Ovary (tissue), 9 donors: Measurements from ENCODE around the gene STK17B. TPM values are rescaled to one million over a fixed set of nuclear protein-coding genes. Genes with fewer than 3 reads are reported as not detected.
A peak's percentile ranks its signal among the peaks of the same experiment; 100 is the strongest.

Experiments used
- DNase-seq, 5 donors: peaks; one replicate each; pipeline ENCODE4 v3.0.0-alpha.2; 2019 to 2020
- H3K27ac ChIP-seq, 2 donors: fragments of 200-600 bp; one replicate each; pipeline versions ENCODE4 v1.5.1 to v1.8.0; 2019 to 2022
- H3K27me3 ChIP-seq: fragments of 200-600 bp; one replicate; pipeline ENCODE4 v1.8.0; 2022
- H3K36me3 ChIP-seq: fragments of 200-600 bp; sonication (generic); one replicate; pipeline ENCODE4 v1.5.1; 2019
- H3K4me1 ChIP-seq: one replicate; pipeline ENCODE4 v1.8.1; 2013; ENCODE audit warnings: mild to moderate bottlenecking, moderate library complexity; ENCODE audit not compliant: insufficient read depth
- H3K4me3 ChIP-seq: fragments of 200-600 bp; sonication (generic); one replicate; pipeline ENCODE4 v1.5.1; 2017
- H3K9me3 ChIP-seq, 2 donors: fragments of 200-600 bp in 1 of 2; sonication (generic) in 1 of 2; one replicate each; pipeline versions ENCODE4 v1.5.1 to v1.8.1; 2013 to 2019; ENCODE audit warnings: mild to moderate bottlenecking in 1 of 2, moderate library complexity in 1 of 2
- EP300 ChIP-seq: sonication (generic); formaldehyde crosslinking; IDR thresholded peaks from one replicate; pipeline ENCODE4 v1.6.1; 2017; ENCODE audit warnings: antibody characterized with exemption
- POLR2A ChIP-seq: fragments of 450-650 bp; IDR thresholded peaks from one replicate; pipeline ENCODE4 v1.6.1; 2017; ENCODE audit warnings: antibody characterized with exemption, mild to moderate bottlenecking, moderate library complexity
- WGBS, 3 donors: extraction: QIAGEN DNeasy Blood & Tissue Kit in 1 of 3; methylation state at CpG; one replicate each; pipeline versions ENCODE4 v1.1.5 to v1.1.7; 2013 to 2017; 5-methylcytosine and 5-hydroxymethylcytosine counted together
- intact Hi-C, 4 donors: fragments of 100-400 bp; cut with DNase I; formaldehyde crosslinking; loops; one replicate each; pipeline versions ENCODE4 v1.11.0 to v1.15.1; 2022 to 2023
- polyA plus RNA-seq, 2 donors: library from polyadenylated mRNA; stranded (reverse); fragments of 200-250 nt in 1 of 2; fragments of 350-450 nt in 1 of 2; fragmentation: Illumina TruSeq in 1 of 2; extraction: RNeasy Lipid Tissue Mini Kit (QIAGEN cat#74804) in 1 of 2; gene quantifications; one replicate each; pipeline ENCODE4 v1.2.3, GENCODE V29; 2013 to 2014
- total RNA-seq, 7 donors: library from RNA; depleted of rRNA in 2 of 7; stranded (reverse); fragments of >200 nt in 2 of 7; fragmentation: NEBNext Ultra II Directional in 3 of 7; extraction: Animal tissue kit (Norgen Biotek cat#: 25700) in 3 of 7; gene quantifications; one replicate each; pipeline versions ENCODE4 v1.1.0 to v1.2.4, GENCODE V29; 2016 to 2023
- TF ChIP-seq, protein P1 (sequence below), 3 donors: fragments of 450-650 bp in 2 of 3; fragments of 200-600 bp in 1 of 3; IDR thresholded peaks; one replicate each; pipeline versions ENCODE4 v1.5.1 to v1.8.0; 2016 to 2022; ENCODE audit warnings: antibody characterized with exemption in 3 of 3, mild to moderate bottlenecking in 1 of 3
- donor health status: DM: no; HTN: no; CAD: no; lungs with moderate emphysema.
- donor health status: DM: no; HTN: no; CAD: no.
- donor health status: Bipolar disorder and iron deficiency.
- donor health status: DM: yes; HTN: yes; CAD: no.
- donor health status: DM: no; HTN: no; CAD: no.
- donor health status: DM: yes; HTN: yes; CAD: no.

The STK17B gene
- total and polyA plus RNA-seq, 9 donors, result 1.7 to 28.4 (median 4.9) TPM

DNA sequence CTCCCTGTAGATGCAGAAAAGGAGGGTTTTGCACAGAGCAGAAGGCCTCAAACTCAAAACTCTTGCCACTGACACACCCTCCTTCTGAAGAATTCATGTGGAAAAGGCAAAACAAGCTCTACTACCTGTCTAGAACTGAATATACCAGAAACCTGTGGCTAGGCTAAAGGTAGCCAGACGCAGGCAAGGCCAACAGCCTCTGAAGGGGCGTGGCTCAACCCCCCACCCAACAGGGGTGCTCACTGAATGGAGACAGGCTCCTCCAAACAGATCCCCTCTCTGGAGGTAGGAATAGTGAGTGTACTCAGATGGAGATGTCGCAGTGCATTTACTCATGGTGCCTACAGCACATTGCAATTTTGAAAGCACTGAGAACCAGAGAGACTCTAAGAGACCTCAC is 3.0 kb upstream of the STK17B start:
- Histone ChIP-seq H3K27me3 (no peaks in the 10 kb centered on the region), H3K27ac (no peak overlapping the region), H3K36me3 (no peaks in the 10 kb centered on the region), H3K4me3 (no peak overlapping the region), H3K9me3 (no peaks in the 10 kb centered on the region), H3K4me1 (no peaks in the 10 kb centered on the region)
- intact Hi-C loops, result no loop called here
- no peak for TF ChIP-seq POLR2A
- TF ChIP-seq, protein P1, sequence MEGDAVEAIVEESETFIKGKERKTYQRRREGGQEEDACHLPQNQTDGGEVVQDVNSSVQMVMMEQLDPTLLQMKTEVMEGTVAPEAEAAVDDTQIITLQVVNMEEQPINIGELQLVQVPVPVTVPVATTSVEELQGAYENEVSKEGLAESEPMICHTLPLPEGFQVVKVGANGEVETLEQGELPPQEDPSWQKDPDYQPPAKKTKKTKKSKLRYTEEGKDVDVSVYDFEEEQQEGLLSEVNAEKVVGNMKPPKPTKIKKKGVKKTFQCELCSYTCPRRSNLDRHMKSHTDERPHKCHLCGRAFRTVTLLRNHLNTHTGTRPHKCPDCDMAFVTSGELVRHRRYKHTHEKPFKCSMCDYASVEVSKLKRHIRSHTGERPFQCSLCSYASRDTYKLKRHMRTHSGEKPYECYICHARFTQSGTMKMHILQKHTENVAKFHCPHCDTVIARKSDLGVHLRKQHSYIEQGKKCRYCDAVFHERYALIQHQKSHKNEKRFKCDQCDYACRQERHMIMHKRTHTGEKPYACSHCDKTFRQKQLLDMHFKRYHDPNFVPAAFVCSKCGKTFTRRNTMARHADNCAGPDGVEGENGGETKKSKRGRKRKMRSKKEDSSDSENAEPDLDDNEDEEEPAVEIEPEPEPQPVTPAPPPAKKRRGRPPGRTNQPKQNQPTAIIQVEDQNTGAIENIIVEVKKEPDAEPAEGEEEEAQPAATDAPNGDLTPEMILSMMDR (IDR thresholded peaks at IDR 0.05), result no peak
- TF ChIP-seq EP300, result no peak
- DNase-seq, result no peak
- WGBS, 3 donors, result 92 to 95% (median 93%) methylated on average over 3 of the region's 3 CpGs

DNA sequence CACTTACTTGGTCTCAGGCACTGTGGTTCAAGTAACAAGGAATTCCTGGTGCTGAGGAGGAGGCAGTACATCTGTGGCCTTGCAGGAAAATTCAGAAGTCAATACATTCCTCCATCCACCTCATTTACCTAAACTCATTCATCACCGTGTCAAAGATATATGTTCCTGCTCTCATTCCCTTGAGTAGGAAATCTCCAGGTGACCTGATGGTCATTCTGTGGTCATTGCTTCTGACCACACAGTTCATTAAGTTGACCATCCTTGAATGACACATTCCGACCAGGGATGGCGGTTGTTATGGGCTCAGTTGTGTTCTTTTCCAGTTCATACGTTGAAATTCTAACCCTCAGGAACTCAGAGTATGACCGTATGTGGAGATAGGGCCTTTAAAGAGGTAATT is 2.1 kb upstream of the STK17B start:
- Histone ChIP-seq H3K27me3 (no peaks in the 10 kb centered on the region), H3K36me3 (no peaks in the 10 kb centered on the region), H3K9me3 (no peaks in the 10 kb centered on the region), H3K4me3 (no peak overlapping the region), H3K4me1 (no peaks in the 10 kb centered on the region), H3K27ac (no peak overlapping the region)
- no peak for DNase-seq
- intact Hi-C loops, result no loop called here
- 86 to 93% (median 90%) methylated on average over 5 of the region's 5 CpGs for WGBS, 3 donors
- TF ChIP-seq, protein P1 (IDR thresholded peaks at IDR 0.05), result no peak

DNA sequence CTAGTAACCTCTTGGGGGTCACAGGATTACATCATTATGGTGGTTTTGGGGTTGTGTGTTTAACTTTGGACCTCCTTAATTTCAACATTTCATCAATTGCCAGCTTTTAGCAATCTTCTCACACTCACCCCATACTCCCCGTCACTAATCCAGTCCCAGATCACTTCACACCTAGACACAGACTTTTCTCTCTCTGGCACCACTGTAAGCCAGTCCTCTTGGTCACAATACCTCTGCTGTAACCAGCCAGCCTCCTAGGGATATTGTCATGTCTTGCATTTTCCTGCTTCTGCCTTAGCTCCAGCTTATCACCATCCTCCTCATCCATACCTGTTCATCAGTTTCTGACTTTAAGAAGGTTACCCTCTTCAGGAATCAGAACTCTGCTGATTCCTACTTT is 1.6 kb upstream of the STK17B start:
- Histone ChIP-seq H3K36me3 (no peaks in the 10 kb centered on the region), H3K27ac (no peak overlapping the region), H3K4me3 (no peak overlapping the region), H3K27me3 (no peaks in the 10 kb centered on the region), H3K9me3 (no peaks in the 10 kb centered on the region), H3K4me1 (no peaks in the 10 kb centered on the region)
- WGBS, 3 donors, result 84 to 97% (median 95%) methylated on average over 1 of the region's 1 CpG
- no peak for DNase-seq
- TF ChIP-seq POLR2A, result no peak
- TF ChIP-seq, protein P1 (IDR thresholded peaks at IDR 0.05), result no peak
- TF ChIP-seq EP300, result no peak
- intact Hi-C loops, result no loop called here

DNA sequence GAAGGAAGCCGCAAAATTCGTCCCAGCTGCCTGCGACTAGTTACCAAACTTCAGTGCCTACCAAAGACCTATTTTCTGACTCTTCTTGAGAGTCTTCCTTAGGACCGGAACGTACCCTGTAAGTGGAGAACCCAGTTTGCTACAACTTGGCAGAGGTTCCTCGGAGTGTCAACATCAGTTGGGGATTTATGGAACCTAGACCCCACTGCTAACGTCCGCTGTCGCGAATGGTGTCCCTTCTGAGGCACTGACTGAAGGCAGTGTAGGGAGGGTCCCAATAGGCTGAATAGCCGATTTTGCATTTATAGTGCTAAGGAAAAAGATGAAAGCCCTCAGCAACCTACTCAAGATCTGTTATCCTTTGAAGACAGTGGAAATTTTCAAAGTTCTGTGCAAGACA is 568 bp upstream of the STK17B start:
- Histone ChIP-seq H3K4me1 (no peaks in the 10 kb centered on the region), H3K36me3 (no peaks in the 10 kb centered on the region), H3K4me3 (peak overlapping the region; percentile 61), H3K27me3 (no peaks in the 10 kb centered on the region), H3K27ac (no peak overlapping the region), H3K9me3 (no peaks in the 10 kb centered on the region)
- TF ChIP-seq, protein P1 (IDR thresholded peaks at IDR 0.05), result no peak
- TF ChIP-seq POLR2A (no peak), EP300 (no peak)
- intact Hi-C loops, result no loop called here
- no peak for DNase-seq
- WGBS, 3 donors, result 2 to 3% (median 3%) methylated on average over 11 of the region's 11 CpGs
